HK-2 (cell line): Measurements from ENCODE around the gene E2F7.

Experiments
- DNase-seq: peaks from one replicate; pipeline ENCODE4 v3.0.0-alpha.2; 2018; ENCODE audit not compliant: unreplicated experiment

Gene E2F7

GRCh38 chr12:77064896-77065360 is 441 bp downstream of the E2F7 start:
- no peak for DNase-seq

- no peak for DNase-seq
Observed at GRCh38 chr12:77062846-77063461, 2.4 kb downstream of the E2F7 start.

DNA sequence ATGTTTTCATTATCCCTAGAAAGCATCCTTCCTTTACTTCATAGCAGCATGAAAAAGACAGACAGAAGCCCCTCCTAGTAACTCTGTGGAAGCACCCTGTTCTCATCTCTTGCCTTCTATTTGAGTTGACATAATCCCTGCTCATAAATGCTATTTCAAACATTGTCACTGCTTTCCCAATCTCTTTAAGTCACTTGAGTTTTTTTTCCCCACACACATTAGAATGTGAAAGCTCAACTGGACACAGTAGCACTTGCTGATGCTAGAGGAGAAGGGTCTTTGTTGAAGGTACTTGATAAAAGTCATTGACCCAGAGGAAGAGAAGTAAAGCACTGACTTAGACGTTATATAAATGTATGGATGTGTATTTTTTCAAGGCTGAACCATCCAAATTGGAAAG is 3.0 kb downstream of the E2F7 start:
- DNase-seq = no peak

GRCh38 chr12:77060883-77061240 is 4.5 kb downstream of the E2F7 start:
- DNase-seq = no peak

DNA sequence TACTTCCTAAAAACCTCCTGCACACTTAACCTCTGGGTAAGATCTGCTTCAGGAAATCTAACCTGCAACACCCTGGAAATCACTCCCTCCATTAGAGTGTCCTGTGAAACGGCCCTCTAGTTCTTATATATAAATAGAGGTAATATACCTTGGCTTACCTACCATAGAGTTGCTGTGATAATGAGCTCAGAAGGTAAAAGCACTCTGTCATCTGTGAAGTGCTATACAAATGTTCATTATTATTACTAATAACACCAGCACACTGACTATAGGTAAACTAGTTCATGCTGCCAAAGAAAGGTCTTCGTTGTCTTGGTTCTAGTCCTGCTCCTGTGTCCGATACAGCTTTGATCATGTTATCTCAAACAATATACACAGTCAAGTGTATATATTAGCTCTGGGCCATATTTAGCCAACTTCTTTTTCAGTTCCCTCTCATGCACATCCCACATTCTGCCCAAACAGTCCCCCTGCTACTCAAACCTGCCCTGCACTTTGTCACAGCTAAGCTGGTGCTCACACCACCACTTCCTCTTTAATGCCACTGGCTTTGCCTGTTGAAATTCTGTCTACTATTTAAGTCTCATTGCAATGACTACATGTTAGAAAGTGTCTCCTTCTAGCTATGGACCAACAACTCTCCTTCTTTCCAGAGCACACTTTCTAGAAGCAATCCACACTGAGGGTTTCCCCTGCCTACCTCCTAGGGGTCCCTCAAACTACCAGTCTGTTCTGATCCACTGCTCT is 5.1 kb downstream of the E2F7 start:
- DNase-seq = no peak

DNA sequence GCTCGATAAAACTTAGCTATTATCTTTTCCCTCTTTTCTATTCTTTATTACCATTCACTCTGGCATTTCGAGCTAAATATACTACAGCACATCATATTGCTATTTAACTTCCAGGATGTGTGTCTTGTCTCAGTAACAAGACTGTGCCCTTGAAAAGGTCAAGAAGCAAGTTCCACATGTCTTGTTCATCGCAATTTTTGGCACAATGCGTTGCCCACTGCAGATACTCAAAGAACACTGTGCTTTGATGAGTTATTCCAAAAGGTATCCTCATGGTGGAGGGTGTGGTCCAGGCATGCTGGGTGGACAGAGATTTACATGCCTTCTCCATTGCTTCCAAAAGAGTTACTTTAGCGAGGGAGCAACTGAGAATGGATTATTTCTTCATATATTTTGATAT is 6.6 kb downstream of the E2F7 start:
- no peak for DNase-seq

DNA sequence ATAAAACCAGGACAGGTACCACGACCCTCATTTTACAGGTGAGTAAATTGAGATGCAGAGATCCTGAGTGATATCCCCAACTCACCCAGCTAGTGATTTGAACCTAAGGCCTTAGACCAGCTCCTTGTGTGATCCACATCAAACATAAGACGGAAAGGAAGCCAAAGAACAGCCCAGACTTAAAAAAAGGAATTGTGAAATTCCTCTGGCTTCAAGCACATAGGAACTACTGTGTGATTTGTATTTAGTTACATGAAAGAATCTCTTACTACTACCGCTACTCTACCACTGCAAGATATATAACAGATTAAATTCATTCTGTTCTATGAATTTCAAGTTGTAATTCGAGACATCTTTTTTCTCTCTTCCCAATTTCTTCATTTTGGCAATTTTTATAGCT is 10.5 kb downstream of the E2F7 start:
- DNase-seq = no peak

DNA sequence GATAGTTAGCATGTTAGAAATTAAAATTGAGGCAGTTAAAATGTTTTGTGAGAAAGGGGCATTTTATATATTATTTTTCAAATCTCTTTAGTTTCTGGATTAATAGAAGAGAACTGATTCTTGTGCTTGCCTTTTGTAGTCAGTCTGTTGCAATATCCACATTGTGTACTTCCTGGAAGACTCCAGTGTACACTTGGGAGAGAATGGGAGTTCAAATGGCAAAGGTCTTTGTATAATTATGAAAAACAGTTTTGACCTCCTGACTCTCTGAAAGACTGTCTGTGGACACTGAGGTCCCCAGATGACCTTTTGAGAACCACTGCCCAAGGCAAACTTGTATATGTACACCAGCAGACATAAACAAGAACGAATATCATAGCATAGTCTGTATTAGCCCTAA is 12.1 kb downstream of the E2F7 start:
- DNase-seq = no peak

GRCh38 chr12:77049767-77050353 is 15.5 kb downstream of the E2F7 start:
- DNase-seq = no peak

- DNase-seq = no peak
Observed at GRCh38 chr12:77047341-77048109, 17.8 kb downstream of the E2F7 start.

DNA sequence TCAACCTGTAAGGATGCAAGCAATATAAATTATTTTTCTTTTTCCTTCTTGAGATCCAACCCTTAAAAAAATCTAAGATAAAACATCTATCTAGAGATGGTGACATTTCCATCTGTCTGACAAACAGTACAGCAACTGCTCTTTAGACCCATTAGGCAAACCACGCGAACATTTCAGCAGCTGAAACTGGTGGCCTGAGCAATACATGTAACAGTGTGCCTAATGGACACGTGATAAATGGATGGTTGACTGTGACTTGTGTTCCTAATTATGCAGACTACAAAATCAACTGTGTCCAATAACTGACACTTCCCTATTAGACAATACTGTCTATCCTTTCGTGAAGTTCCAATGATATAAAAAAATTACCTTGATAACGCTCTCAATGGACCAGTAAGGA is 18.9 kb downstream of the E2F7 start:
- no peak for DNase-seq

DNA sequence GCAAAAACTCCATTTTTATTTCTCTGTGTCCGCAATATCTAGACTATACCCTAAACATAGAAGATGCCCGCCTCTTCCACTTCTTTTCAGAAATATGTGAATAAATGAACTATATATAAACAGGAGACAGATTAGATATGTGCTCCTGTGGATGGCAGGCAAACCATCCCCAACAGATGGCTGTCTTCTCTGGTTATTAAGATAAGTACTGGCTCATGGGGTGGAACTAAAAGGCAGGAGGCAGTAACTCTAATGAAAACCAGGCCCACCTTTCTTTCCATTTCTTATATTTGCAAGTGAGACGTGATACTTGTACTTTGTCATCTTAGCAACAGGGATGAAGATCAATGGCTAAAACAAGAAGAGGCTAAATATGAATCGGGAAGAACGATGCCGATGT is 20.2 kb downstream of the E2F7 start:
- no peak for DNase-seq

DNA sequence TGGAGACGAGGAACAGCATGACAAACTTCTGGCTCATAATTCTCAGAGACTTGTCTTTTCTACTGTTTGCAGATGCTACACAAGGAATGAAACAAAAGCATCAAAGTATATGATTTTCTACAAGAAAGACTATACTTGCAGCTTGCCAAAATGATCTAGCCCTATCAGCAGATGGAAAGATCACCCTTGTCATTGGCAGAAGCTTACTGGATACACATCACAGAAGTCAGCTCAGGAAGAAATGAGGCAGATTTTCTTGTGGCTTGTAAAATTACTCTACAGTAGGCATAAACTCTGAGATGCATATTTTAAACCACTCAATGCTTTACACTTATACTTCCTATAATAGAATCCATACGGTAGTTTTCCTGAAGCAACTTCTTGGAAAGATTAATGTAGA is 20.6 kb downstream of the E2F7 start:
- no peak for DNase-seq

DNA sequence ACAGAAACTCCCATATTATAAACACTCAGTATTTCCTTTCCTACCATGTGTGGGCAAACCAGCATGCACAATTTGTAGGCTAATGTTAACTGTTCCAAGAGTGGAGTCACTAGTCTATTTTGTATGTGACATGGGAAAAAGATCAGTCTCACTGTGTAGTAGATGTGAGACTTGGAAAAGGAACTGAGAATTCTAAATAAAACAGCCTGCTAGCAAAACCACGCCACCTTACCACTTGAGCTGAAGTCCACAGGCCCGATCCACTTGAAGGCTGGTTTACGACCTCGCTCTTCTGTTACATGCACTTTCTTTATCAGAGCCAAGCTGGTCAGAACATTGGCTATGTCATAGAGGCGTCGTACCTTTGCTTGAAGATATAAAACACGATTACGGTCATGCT is 22.5 kb downstream of the E2F7 start:
- no peak for DNase-seq

DNA sequence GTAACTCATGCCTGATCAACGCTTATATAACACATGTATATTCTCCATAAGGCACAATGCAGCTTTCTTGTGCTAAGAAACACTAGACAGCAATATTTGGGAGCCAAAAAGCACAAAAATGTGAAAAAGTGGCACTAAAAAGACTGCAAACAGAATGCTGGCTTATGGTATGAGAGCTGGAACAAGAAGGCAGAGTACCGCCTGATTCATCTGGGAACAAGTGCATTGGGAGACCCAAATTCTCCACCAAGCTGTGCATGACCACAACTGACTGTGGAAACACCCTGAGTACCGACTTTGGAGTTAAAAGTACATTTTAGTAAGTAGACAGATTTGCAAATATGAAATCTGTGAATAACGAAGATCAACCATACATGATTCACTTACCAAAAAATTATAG is 25.1 kb downstream of the E2F7 start:
- no peak for DNase-seq

DNA sequence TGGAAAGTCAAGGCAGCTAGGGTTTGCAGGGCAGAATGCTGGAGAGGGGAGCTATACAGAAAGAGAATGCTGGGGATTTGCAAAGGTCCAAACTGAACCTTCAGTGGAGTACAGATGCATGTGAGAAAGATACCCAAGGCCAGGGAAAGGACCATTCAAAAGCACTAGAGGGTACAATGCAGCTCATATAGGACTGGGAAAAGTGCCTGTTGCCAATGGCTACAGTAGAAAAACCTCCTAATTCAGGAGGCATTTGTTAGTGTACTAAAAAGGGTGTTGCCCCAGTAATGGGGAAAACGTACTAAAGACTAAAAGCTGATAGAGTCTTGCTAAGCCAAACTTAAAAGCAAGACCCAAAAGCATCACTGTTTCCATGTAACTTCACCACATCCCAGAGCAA is 30.1 kb downstream of the E2F7 start:
- DNase-seq = no peak

DNA sequence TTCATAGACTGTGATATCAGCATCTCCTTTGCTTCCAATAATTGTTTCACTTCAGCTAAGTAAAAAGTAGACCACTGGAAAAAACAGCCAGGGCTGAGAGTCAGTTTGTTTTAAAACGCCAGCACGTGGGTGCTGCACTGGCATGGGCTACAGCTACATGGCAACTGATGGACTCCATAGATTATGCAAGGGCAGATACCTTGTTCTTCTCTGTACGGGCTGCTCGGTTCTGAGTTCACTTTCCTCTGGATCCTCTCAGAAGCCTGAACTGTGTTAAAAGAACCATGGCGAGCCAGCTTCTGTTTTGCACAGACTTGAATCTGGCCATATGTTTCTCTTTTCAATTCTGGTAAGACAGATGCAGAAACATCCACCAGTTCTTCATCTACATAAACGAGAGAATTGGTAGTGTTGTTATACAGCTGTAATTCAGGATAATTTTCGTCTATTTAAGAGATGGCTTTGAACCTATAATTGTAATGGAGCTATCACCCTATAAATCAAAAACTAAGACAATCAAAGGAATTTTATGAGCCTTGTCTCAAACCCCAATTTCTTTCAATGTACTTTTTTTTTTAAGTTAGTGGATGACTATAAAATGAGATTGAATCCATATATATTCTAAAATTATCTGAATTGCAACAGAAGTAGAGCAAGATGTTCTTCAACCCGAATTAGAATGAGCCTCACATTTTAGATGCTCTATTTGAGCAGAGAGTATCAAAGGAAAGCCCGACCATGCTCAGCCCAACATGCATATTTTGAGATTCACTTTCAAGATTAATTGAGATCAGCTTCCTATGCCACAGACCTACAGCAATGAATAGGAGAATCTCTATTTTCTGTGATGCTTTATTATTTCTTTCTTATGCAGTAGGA is 31.5 kb downstream of the E2F7 start:
- DNase-seq = no peak

DNA sequence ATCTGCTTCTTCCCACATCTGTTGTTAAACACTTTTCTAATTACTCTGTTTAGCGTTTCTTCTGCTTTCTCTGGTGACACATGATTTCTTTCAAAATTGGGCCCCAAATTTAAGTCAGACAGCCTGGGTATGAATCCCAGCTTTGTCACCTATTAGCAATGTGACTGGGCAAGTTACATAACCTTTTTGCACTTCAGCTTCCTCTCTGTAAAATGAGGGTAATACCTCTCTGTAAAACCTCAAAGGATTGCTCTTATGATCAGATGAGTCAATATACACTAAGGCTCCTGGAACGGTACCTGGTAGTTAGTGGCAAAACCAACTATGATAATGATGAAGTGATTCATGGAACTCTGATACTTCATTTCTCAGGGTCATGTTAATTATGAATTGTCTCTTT is 33.0 kb downstream of the E2F7 start:
- no peak for DNase-seq

DNA sequence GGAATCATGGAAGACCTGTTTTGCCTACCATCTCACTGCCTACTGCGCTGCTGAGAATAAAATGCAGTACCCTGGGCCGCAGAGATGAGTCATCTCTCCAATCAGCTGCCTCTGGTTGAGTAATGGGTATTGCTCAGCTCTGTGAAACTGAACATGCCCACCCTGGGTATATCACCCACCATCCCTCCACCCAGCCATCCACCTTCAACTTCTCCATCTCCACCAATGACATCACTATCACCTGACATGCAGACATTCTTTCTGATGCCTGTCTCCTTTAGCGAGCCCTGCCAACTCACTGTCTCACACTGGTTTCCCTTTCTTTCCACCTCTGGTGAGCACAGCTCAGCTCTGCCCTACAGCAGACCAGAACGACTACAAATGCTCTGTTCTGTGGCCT is 33.6 kb downstream of the E2F7 start:
- DNase-seq = peak; percentile 25

DNA sequence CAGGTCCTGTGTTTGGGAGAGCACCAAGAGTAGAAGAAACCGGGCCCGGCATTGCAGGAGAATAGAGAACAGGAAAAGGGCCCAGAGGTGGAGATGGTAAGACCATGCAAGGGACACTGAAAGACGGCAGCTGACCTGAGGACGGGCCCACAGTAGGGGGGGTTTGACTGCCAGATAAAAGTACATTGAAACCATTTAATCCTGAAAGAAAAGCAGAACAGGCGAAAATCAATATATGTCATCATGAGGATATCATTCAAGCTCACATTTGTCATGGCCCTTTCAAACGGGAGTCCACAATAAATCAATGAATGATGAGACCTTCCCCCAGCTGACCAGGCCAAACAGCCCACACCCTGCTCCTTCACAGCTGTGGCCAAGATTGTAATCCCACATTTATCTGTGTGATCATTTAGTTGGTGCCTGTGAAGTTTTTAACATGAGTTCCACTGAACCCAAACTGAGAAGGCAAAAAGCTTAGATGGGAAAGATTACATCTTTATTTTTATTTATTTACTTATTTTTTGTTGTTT is 39.5 kb downstream of the E2F7 start:
- no peak for DNase-seq

GRCh38 chr12:77023501-77023900 is 41.9 kb downstream of the E2F7 start:
- no peak for DNase-seq
